A673 (cell line): Measurements from ENCODE around the gene TTI1. TPM values are rescaled to one million over a fixed set of nuclear protein-coding genes. Genes with fewer than 3 reads are reported as not detected.

Source experiments
- BruUV-seq: library from RNA; stranded (reverse); fragments of 400-500 nt; replicated peaks from 2 replicates; lab custom pipeline; 2021; lab: Mats Ljungman, UMichigan
- CTCF ChIA-PET: fragments of 300-600 bp; sonication (Branson Sonifier 250); formaldehyde crosslinking; loops from one replicate; lab custom pipeline; 2022; ENCODE audit warnings: antibody characterized with exemption; lab: Charles Lee
- POLR2A ChIA-PET: fragments of 300-600 bp; sonication (Branson Sonifier 250); formaldehyde crosslinking; loops from one replicate; lab custom pipeline; 2022; ENCODE audit warnings: antibody characterized with exemption; ENCODE audit not compliant: low non-redundant PET; lab: Charles Lee
- DNase-seq: peaks from one replicate; pipeline ENCODE4 v3.0.0-alpha.2; 2015; ENCODE audit warnings: low spot score
- H3K27ac ChIP-seq: fragments of 200-600 bp; sonication (generic); 2 replicates; pipeline ENCODE4 v1.5.1; 2016; ENCODE audit warnings: mixed run types, low read depth, mild to moderate bottlenecking, mixed read lengths, antibody characterized with exemption, low read length; ENCODE audit not compliant: poor library complexity, severe bottlenecking
- H3K27me3 ChIP-seq: fragments of 200-600 bp; sonication (generic); replicated peaks from 2 replicates; pipeline ENCODE4 v1.6.1; 2017; ENCODE audit warnings: mixed run types, low read depth, mild to moderate bottlenecking, mixed read lengths, antibody characterized with exemption, low read length; ENCODE audit not compliant: insufficient read depth, poor library complexity
- H3K36me3 ChIP-seq: fragments of 200-600 bp; sonication (generic); 2 replicates; pipeline ENCODE4 v1.6.1; 2016; ENCODE audit warnings: mixed run types, mild to moderate bottlenecking, mixed read lengths, antibody characterized with exemption, low read length; ENCODE audit not compliant: insufficient read depth, poor library complexity, severe bottlenecking
- H3K4me1 ChIP-seq: fragments of 200-600 bp; sonication (generic); 2 replicates; pipeline ENCODE4 v1.6.1; 2017; ENCODE audit warnings: mixed run types, mild to moderate bottlenecking, mixed read lengths, antibody characterized with exemption, low read length; ENCODE audit not compliant: insufficient read depth, poor library complexity, severe bottlenecking
- H3K4me3 ChIP-seq: fragments of 200-600 bp; sonication (generic); 2 replicates; pipeline ENCODE4 v1.5.1; 2016; ENCODE audit warnings: low read depth, mixed run types, mild to moderate bottlenecking, mixed read lengths, low read length; ENCODE audit not compliant: poor library complexity, severe bottlenecking
- H3K9me3 ChIP-seq: fragments of 200-600 bp; sonication (generic); 2 replicates; pipeline ENCODE4 v1.6.1; 2016; ENCODE audit warnings: mixed run types, low read depth, mild to moderate bottlenecking, mixed read lengths, antibody characterized with exemption, low read length; ENCODE audit not compliant: poor library complexity, severe bottlenecking
- CTCF ChIP-seq: fragments of 300-800, 200-600 bp; sonication (generic); conservative IDR thresholded peaks from 2 replicates; pipeline ENCODE4 v1.5.1; 2017; ENCODE audit warnings: low read depth, mild to moderate bottlenecking, antibody characterized with exemption, low read length, moderate library complexity, mixed read lengths
- EZH2 ChIP-seq: fragments of 200-600 bp; sonication (generic); IDR thresholded peaks from 2 replicates; pipeline ENCODE4 v1.6.1; 2017; ENCODE audit warnings: borderline replicate concordance, low read depth, mild to moderate bottlenecking, mixed read lengths, antibody characterized with exemption, low read length; ENCODE audit not compliant: poor library complexity, severe bottlenecking
- intact Hi-C: fragments of 100-400 bp; cut with micrococcal nuclease; formaldehyde crosslinking; loops from one replicate; pipeline ENCODE4 v1.10.0; 2022; ENCODE audit not compliant: unreplicated experiment
- total RNA-seq: library from RNA; stranded (reverse); gene quantifications from 2 replicates; pipeline ENCODE4 v1.2.3, GENCODE V29; 2021

TTI1 gene
- total RNA-seq, 1 experiment from 2014 or later, result 40.3 TPM

GRCh38 chr20:37990571-37991151, 42.6 kb downstream of the TTI1 start:
- intact Hi-C loops, result no loop called here
- no peak overlapping the region for H3K4me3 ChIP-seq
- H3K27me3 ChIP-seq, result no peaks in the 10 kb centered on the region
- peaks cover 22% of the 10 kb centered on the region for H3K36me3 ChIP-seq
- H3K4me1 ChIP-seq, result peaks cover 44% of the 10 kb centered on the region
- ChIA-PET POLR2A (no interaction called here), CTCF (no interaction called here)
- peak overlapping the region; percentile 7 for H3K27ac ChIP-seq
- BruUV-seq, result no TSS peak
- H3K9me3 ChIP-seq, result no peaks in the 10 kb centered on the region
- DNase-seq, result no peak
- TF ChIP-seq CTCF (no peak), EZH2 (no peak)

- H3K4me1 ChIP-seq, result peaks cover 44% of the 10 kb centered on the region
- no peak overlapping the region for H3K4me3 ChIP-seq
- H3K9me3 ChIP-seq, result no peaks in the 10 kb centered on the region
- no TSS peak for BruUV-seq
- H3K27me3 ChIP-seq, result no peaks in the 10 kb centered on the region
- DNase-seq, result no peak
- TF ChIP-seq EZH2 (no peak), CTCF (no peak)
- CTCF ChIA-PET, result no interaction called here
- POLR2A ChIA-PET, result no interaction called here
- peaks cover 21% of the 10 kb centered on the region for H3K36me3 ChIP-seq
- intact Hi-C loops, result no loop called here
- peak overlapping the region; percentile 5 for H3K27ac ChIP-seq
Measured at GRCh38 chr20:37989601-37990295, 43.5 kb downstream of the TTI1 start.

- Histone ChIP-seq H3K27me3 (no peaks in the 10 kb centered on the region), H3K4me3 (no peak overlapping the region), H3K27ac (peak overlapping the region; percentile 47), H3K4me1 (peaks cover 41% of the 10 kb centered on the region), H3K36me3 (peaks cover 14% of the 10 kb centered on the region), H3K9me3 (no peaks in the 10 kb centered on the region)
- no TSS peak for BruUV-seq
- ChIA-PET CTCF (no interaction called here), POLR2A (no interaction called here)
- DNase-seq, result no peak
- TF ChIP-seq EZH2, result no peak
- no peak for TF ChIP-seq CTCF
- intact Hi-C loops, result no loop called here
Measured at GRCh38 chr20:37988306-37988954, 44.8 kb downstream of the TTI1 start.
